ENCODE measurements around the gene GPR65.

GRCh38 chr14:87967496-87967895, 37.4 kb upstream of the GPR65 start:
- TF ChIP-seq CTCF (IDR thresholded peaks at IDR 0.05; ENCODE audit: insufficient read depth, low read length), result no peak
- TF ChIP-seq GABPA (IDR thresholded peaks at IDR 0.05; ENCODE audit: low read depth), result no peak
- no peak for TF ChIP-seq POLR2AphosphoS5 (IDR thresholded peaks at IDR 0.05; ENCODE audit: low read depth)
- TF ChIP-seq REST (IDR thresholded peaks at IDR 0.05; ENCODE audit: insufficient replicate concordance, low read depth), result no peak
- TF ChIP-seq SPI1 (IDR thresholded peaks at IDR 0.05; ENCODE audit: borderline replicate concordance, low read depth), result no peak
